GM21381 (cell line): ENCODE measurements around the gene RARA.
"Not testable (repeated sequence)": the region's sequence is repeated elsewhere in the genome, so short reads cannot be mapped to it uniquely, and the experiment has no call there.

Experiments
- ATAC-seq: cut with Tn5 transposase; IDR thresholded peaks from one replicate; pipeline ENCODE4 v1.9.1; 2021; ENCODE audit warnings: mild to moderate bottlenecking, moderate library complexity; ENCODE audit not compliant: unreplicated experiment

RARA gene

DNA sequence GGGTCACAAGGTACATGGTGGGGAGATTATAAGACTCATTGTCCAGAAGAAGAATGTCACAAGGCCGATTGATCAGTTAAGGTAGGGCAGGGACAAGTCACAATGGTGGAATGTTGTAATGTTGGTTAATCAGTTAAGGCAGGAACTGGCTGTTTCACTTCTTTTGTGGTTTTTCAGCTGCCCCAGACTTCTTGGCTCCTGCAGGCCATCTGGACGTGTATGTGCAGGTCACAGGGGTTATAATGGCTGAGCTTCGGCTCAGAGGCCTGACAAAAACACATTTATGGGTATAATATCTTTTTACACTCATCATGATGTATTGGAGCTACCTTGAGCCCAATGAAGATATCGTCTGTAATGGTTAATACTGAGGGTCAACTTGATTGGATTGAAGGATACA is 63.7 kb downstream of the RARA start:
- not testable (repeated sequence) for ATAC-seq

DNA sequence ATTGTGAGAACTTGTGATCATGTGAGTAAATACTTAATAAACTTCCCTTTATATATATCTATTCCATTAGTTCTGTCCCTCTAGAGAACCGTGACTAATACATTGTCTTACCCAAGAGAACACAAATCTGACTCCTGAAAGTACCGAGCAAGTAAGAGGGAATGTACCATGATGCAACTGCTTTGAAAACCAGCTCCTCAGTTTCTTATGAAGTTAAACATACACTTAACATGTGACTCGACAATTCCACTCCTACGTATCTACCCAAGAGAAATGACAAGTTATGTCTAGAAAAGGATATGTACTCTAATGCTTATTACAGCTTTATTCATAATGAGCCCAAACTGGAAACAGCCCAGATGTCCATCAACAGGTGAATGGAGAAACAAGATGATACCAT is 64.3 kb downstream of the RARA start:
- no peak for ATAC-seq

DNA sequence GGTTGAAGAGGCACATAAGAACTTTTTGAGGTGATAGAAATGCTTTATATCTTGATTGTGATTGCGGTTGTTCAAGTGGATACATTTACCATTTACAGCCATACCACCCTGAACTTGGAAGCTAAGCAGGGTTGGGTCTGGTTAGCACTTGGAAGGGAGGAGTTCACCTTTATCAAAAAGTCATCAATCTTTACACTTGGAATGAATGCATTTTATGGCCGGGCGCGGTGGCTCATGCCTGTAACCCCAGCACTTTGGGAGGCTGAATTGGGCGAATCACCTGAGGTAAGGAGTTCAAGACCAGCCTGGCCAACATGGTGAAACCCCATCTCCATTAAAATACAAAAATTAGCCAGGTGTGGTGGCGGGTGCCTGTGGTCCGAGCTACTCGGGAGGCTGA is 65.0 kb downstream of the RARA start:
- no peak for ATAC-seq

DNA sequence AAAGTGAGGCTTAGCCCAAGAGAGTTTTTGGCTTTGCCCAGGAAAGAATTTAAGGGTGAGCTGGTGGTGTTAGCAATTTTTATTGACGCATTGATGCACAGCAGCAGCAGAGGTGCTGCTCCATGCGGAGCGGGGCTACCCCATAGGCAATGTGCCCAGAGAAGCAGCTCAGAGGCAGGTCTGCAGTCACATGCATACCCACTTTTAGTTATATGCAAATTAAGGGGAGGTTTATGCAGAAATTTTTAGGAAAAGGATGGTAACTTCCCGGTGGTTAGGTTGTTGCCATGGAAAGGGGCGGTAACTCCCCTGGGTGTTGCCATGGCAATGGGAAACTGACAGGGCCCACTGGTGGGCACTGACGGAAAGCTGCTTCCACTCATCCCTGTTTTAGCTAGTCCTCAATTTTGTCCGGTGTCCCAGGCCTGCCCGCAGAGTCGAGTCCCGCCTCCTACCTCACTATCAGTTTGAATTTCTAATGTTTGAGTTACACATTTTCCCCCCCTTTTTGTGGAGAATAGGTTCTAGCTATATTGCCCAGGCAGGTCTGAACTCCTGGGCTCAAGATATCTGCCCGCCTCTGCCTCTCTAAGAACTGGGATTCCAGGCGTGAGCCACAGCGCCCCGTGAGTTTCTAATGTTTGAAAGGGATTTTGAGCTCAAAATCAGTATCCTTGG is 66.0 kb downstream of the RARA start:
- no peak for ATAC-seq

DNA sequence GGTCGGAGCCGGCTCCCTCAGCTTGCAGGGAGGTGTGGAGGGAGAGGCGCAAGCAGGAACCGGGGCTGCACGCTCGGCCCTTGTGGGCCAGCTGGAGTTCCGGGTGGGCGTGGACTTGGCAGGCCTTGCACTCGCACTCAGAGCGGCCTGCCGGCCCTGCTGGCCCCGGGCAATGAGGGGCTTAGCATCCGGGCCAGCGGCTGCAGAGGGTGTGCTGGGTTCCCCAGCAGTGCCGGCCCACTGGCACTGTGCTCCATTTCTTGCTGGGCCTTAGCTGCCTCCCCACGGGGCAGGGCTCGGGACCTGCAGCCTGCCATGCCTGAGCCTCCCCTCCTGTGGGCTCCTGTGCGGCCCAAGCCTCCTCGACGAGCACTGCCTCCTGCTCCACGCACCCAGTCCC is 66.8 kb downstream of the RARA start:
- ATAC-seq = not testable (repeated sequence)

- ATAC-seq = not testable (repeated sequence)
Observed at GRCh38 chr17:40376541-40376940, 67.6 kb downstream of the RARA start.

DNA sequence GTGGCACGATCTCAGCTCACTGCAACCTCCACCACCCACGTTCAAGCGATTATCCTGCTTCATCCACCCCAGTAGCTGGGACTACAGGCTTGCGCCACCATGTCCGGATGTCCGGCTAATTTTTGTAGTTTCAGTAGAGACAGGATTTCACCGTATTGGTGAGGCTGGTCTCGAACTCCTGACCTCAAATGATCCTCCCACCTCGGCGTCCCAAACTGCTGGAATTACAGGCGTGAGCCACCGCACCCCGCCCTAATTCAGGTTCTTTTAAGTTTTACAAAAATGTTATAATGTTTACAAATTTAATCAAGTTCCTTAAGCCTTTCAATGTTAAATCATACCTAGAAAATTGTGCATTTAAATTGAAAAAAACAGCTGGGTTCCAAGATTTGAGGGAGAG is 68.9 kb downstream of the RARA start:
- ATAC-seq = no peak

DNA sequence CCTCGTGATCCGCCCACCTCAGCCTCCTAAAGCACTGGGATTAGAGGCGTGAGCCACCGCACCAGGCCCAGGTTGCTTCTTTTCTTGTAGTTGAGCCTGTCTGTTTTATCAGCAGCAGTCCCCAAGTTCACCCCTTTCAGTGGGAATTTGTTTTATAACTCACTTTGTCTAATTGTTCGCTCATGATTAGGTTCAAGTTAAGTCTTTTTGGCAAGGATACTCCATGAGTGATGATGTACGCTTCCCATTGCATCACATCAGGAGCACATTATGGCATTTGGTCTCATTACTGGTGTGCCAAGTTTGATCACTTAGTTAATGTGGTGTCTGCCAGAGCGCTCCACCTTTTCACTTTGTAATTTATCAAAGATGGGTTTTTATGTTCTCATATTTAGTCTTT is 70.0 kb downstream of the RARA start:
- no peak for ATAC-seq

DNA sequence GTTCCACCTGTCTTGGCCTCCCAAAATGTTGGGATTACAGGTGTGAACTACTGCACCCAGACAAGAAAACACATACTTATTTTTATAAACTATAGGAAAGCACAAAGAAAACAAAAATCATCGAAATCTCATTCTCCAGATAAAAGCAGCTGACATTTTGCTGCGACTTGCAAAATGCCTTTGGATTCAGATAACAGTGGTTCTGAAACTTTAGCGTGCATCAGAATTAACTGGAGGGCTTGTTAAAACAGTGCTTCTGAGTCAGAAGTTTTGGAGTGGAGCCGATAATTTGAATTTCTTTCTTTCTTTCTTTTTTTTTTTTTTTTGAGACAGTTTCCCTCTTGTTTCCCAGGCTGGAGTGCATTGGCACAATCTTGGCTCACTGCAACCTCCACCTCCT is 73.3 kb downstream of the RARA start:
- no peak for ATAC-seq

DNA sequence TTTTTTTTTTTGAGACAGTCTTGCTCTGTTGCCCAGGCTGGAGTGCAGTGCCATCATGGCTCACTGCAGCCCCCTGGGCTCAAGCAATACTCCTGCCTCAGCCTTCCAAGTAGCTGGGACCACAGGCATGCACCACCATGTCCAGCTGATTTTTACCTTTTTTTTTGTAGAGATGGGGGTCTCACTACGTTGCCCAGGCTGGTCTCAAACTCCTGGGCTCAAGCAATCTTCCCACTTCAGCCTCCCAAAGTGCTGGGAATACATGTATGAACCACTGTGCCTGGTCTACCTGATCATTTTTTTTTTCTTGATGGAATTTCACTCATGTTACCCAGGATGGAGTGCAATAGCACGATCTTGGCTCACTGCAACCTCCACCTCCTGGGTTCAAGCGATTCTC is 77.6 kb downstream of the RARA start:
- ATAC-seq = not testable (repeated sequence)

GRCh38 chr17:40399185-40399584 is 90.2 kb downstream of the RARA start:
- ATAC-seq = no peak

GRCh38 chr17:40402668-40403067 is 93.7 kb downstream of the RARA start:
- no peak for ATAC-seq

- no peak for ATAC-seq
Observed at GRCh38 chr17:40404003-40404402, 95.0 kb downstream of the RARA start.
